HG03378 (cell line): ENCODE results near the gene TMEM196.

Experiments used
- ATAC-seq: cut with Tn5 transposase; IDR thresholded peaks from one replicate; pipeline ENCODE4 v1.9.1; 2021; ENCODE audit warnings: mild to moderate bottlenecking, moderate library complexity; ENCODE audit not compliant: unreplicated experiment

TMEM196 gene

DNA sequence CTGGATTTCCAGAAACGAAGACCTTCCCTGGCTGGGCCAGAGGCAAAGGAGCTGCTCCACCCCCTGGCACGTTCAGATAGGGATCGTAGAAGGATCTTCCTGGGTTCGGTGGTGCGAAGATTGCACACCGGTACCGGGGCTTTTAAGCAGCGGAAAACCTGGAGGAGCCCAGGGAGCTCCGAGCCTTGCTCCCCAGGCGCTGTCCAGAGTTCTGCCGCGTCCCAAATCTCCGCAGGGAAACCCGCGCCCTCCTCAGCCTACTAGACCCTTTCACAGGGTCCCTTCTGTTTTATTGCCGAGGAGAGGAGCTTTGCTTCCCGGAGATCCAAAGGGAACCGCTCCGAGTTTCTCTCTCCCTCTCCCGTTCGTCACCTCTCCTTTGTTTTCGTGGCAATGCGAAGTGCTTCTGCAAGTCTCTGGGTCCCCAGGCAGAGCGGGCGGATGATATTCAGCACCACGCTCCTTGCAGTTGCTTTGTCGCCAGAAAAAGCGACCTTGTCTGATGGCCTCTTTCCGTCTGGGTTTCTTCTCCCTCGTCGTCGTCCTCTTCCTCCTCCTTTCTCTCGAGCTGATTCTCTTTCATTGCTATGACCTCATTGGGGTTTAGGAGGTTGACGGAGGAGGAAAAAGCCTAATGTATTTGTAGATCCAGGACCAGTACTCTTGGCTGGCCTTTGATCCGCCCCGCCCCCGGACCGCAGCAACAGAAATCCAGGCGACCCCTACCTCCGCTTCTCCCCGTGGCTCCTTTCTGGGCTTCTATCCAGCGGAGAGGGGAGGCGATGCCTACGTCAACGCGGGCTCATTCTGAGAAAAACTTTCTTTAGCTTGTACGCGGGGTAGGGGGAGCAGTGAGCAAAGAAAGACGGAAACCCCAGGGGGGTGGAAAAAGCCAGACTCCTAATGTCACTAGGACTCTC lies at the start of gene TMEM196:
TMEM196 (minus strand) TSS at position 777 of the 920 bp plus-strand sequence. CDS start 921 bp downstream, outside the sequence.
- ATAC-seq = no peak

DNA sequence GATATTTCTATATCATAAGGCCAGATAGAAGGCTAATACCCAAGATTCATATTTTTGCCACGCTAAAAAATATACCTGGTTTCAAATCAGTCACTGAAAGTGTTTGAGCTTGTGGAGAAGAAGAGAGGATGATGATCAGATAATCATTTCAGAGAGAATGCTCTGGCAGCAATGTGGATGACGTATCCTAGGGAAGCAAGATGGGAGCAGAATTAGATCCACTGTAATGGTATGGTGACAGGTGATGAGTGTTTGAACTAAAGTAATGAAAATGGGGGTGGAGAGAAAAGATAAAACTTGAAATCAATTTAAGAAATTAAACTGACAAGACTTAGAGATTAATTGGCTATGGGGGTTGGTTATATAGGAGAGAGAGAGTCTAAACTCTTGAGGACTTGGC lies 42.7 kb upstream of the TMEM196 start:
- ATAC-seq = no peak

DNA sequence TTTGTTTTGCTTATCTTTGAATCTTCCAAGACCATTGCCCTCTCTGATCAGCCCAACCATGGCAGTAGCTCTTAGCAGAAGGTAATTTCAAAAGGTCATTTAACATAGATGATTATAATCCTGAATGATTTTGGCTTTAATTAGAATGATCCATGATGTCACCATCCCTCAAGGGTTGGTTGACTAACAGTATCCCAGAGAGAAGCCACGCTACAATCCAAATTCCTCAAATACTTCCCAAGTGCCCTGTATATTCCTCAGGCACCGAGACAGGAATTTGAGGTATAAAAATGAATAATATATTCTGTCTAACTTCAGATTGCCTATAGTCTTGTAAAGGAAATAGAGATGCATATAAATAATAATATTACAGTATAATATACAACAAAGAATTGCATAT lies 42.1 kb upstream of the TMEM196 start:
- no peak for ATAC-seq

DNA sequence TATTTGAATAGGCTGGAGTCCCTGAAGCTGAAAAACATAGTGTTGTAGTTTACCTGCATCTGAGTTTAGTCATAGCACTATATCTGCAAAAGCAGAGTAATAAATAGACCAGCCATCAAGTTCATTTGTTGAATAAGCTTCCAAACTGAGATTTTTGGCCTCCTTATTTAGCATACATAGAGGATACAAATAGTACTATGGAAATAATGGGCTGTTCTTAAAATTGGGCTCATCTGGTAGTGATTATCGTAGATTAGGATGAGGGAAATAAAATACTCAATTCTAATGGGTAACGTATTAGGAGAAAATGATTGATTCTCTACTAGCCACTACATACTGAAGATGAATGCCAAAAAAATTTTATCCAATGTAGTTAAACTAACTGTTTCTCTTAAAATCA lies 41.4 kb upstream of the TMEM196 start:
- no peak for ATAC-seq

DNA sequence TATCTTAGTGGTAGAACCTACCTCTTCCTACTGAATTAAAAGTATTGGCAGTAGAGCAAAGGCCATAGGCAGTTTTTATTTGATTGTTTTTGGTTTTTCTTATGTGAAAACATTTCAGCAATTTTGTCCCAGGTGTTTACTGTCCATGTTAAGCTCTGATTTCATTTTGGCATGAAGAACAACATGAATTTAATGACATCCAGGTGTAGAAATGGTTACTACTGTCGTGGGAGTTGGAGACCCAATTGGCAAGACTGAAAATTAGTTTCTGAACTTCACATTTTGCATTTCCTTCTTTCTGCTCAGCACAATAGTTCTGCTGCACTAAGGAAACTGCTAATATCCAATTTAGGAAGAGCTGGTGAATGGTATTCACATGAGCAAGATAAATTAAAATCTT lies 38.0 kb upstream of the TMEM196 start:
- no peak for ATAC-seq

DNA sequence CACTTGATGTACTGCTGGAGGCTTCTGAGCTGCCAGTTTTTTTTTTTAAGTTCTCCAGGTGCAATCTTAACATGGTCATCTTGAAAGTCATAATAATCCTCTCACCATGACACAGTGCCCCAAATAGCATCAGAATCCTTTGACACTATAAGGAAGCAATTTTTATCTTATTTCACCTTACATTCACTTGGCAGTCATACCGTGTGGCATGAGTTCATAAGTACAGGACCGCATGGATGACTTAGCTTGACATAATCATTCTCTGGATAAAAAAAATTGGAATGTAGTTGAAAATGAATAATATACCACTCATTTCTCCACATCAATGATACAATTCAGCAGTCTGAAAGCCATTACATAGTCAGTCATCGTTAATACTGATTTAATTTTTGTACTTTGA lies 25.6 kb upstream of the TMEM196 start:
- no peak for ATAC-seq

DNA sequence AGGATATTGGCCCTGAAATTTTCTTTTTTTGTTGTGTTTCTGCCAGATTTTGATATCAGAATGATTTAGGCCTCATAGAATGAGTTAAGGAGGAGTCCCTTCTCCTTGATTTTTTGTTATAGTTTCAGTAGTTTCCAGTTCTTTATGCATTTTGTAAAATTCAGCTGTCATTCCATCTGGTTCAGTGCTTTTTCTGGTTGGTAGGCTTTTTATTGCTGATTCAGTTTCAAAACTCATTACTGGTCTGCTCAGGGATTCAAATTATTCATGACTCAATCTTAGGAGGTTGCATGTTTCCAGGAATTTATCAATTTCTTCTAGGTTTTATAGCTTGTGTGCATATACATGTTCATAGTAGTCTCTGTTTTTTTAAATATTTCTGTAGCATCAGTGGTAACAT lies 10.1 kb upstream of the TMEM196 start:
- ATAC-seq = no peak

DNA sequence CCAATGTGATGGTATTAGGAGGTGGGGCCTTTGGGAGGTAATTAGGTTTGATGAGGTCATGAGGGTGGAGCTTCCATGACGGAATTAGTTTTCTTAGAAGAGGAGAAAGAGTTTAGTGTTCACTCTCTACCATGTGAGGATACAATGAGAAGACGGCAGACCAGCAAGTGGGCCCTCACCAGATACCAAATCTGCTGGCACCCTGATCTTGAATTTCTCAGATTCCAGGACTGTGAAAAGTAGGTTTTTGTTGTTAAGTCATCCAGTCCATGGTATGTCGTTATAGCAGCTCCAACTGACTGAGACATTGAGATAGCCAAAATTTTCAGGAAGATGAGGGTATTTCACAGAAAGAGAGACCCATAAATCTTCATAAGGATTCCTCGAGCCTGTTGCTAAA lies 3.6 kb upstream of the TMEM196 start:
- no peak for ATAC-seq

DNA sequence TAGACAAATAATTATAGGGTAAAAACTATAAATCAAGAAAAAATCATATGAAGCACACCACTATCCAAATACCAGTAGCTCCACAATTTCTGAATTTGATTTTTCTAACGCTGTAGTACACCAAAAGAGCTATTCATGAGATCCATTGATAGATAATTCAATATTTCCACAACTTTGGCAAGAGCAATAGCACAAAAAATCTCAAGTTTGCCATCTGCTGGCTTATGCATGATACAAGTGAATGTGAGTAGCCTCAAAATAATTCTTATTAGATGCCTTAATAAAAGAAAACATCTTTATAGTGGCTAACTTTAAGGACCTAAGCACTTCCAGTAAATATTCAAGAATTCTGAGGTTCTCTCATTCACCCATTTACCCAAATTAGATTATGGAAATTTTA lies 2.2 kb upstream of the TMEM196 start:
- no peak for ATAC-seq

DNA sequence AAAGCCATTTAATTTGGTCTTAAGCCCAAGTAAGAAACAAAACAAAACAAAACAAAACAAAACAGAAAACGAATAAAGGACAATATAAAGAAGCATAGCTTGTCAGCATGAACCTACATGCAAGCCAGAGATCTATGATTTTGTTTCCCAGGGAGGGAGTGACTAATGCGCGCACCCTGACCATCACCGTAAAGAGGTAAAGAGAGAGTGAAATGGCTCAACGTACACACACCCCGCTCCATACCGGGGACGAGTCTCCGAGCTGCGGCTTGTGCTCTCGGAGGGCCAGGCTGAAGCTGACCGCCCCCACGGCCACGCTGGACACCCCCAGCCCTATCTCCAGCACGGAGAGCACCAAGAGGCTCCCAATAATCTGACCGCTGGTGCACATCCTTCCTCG lies 1.1 kb downstream of the TMEM196 start:
- ATAC-seq = no peak

DNA sequence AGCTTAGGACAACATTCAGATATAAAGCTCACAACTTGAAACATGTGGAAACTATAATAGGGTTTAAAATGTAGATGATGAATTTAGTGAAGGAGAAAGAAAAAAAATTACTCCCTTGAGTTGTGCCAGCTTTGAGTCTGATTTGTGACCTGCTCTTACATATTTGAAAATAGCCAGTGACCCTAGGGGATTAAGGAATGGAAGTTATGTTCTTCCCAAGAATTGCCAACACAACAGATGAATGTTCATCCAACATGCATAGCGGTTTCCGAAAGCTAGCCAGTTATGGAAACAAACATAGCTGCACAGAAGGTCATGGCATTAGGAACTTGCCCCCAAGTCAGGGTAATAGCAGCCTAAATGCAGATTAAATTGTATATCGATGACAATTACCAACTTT lies 10.8 kb downstream of the TMEM196 start:
- no peak for ATAC-seq

DNA sequence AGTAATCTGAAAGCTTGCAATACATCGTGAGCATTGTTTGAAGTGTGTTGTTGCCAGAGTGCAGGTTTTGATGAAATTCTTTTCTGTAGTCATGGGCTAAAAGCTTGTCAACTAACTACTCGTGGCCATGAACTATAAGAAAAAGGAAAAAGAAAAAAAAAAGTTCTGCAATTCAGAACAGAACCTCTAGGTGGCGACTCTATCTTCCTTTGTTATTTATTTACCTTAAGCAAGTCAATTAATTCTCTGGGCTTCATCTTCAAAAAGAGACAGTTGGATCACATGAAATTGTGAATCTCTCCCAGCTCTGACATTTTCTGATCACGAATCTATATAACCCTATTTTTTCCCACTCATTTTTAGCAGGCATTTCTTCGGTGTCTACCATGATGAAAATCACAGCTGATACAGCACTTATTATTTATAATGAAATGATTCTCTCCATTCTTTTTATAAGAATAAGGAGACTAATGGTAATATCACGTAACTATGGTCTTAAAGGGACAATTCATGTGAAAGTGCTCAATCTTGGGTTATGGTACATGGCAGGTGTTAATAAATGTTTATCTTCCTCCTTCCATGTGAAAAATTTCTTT lies 18.8 kb downstream of the TMEM196 start:
- no peak for ATAC-seq

DNA sequence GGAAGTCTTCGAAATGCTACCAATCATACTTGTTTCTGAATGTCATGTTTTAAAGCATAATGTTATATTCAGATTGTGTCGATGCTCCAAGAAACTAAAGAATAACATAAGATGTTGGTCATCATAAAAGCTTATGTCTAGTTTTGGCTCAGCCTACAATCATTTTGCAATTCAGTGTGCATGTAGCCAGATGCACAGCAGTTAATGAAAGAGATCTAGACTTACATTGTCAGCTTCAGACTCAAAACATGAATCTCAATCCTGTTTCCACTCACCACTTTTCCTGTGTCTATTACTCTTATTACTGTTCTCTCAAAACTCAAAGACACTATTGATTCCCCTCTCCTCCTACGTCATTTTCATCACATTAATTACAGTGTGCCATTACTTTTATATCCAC lies 21.4 kb downstream of the TMEM196 start:
- ATAC-seq = no peak

DNA sequence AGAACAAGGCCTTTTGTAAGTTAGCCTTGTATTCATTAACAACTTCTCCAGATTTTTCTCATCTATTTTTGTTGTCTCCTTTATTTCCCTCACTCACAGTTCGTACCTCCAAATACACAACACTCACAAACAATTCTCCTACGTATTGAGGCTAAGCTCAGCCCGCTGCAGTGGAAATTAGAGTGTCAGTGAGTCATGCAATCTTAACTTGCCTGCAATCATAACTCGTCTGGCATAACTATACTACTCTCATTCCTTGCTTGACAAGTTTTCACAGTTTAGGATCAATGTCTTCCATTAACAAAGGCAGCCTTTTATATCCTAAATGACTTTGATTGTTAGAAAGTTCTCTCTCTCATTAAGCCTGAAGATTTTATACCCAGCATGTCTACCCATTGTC lies 23.8 kb downstream of the TMEM196 start:
- ATAC-seq = no peak

DNA sequence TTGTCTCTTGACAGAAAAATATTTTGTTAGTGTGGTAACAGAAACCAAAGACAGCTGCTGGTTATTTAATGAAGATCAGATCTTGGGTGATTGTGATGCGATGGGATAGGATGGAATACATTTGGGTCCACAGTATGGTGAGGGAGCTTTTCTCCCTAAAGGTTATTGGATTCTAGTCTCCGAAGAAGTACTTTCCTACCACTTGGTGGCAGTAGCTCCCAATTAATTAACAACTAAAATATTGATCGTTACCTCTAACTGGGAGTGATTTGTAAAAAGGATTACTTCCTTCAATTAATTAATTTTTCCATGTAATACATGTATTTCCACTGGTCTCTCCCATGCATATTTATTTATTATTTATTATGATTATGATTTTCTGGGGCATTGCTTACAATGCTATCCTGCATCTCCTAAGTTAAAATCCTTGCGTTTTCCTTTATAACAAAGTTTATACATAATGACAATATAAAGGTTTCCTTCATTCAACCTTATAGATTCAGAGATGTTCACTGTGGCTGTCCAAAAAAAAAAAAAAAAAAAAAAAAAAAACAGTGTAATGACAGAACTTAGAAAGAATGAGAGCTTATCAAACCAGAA lies 25.6 kb downstream of the TMEM196 start:
- no peak for ATAC-seq

DNA sequence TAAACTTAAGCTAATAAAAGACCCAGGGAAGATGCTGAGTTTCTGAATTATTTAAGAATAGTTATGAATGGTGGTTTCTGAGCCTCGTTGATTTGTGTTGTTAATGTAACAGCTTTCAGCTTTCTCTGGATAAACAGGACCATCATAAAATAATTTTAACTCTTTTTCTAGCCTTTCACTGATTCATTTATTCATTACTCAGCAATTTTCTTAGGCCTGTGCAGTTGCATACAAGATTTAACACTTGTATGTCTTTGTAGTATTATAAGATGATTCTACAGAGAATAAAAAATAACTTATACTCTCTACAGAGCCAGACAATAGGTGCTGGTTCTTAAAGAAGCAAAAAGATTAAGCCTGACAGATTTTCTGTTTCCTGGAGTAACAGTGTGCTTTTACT lies 29.3 kb downstream of the TMEM196 start:
- no peak for ATAC-seq

DNA sequence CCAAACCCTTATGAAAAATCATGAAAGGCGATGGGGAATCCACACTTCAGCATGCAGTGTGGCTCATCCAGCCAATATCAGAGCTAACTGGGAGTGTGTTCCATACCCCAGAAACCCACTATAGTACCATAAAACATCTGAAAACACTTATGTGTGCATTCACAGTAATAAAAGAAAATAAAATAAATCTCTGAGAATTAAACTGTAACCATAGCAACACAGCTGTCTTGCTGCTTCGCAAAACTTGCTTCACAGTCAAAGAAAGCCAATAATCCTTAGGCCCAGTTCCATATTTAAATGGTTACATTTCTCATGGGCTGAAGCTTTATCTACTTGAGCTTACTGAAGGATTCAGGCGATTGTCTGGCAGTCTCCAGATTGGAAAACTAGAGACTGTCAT lies 44.7 kb downstream of the TMEM196 start:
- no peak for ATAC-seq

DNA sequence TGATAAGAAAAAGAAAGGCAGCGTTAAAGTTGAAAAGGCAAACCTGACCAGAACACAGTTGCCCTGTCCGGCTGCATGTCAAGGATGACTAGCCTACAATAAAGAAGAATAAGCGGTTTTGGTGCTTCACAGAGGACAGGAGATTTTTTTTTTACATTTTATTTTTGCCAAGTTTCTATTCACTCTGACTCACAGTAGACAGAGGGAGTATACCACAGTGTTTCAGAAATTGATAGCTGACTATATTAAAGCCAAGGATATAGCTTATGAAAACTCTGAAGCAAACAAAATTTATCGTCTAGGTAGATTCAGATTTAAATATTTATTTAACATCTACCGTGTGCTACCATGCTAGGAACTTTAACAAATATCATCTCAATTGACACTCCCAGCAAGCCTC lies 47.6 kb downstream of the TMEM196 start:
- ATAC-seq = no peak

DNA sequence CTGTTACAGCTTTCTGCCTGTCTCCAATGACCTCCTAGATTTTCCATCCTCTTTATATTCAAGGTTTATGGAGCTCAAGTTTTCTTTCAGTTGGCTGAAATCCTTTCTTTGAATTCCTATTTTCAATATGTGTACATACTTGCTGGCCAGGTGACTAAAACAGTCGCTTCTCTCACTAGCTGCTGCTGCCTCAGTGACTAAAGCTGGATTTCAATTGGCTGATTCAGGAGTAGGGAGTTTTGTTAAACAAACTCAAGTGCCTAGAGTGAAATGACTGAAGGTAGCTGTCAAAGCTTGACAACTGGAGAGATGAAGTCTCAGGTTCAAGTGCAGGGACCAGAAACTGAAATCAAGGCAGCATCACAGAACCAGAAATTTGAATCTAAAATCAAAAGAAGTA lies 57.9 kb downstream of the TMEM196 start:
- ATAC-seq = no peak

DNA sequence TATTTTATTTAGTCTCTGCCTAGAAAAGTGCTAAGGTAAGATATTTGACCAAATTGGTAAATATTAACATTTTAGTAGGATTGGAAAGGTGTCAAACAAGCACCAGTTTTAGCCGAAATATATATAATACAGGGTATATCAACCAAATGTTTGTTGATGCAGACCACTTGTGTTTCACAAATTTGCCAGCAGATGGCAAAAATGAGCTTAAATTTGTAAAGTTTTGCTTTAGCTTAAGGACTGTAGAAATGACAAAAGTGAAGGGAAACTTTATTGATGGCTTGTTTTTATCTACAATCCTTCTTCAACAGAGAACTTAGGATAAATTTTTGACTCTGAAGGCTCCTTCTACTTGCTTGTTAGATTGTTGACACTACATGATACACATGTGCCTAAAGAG lies 59.7 kb downstream of the TMEM196 start:
- ATAC-seq = peak; percentile 29

DNA sequence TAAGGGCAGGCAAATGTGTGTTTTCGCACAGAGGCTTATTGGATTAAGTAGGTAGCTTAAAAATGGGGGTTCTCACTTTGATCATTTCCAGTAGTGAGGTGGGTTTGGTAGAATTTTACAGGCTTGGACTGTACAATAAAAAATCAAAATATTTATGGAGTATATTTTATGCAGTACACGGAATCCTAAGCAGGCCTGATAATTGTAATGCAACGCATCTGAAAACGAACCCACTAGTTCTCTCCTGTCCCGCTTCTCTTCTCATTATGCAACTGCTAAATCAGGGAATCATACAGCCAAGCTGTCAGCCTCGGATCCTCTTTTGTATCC lies 64.2 kb downstream of the TMEM196 start:
- ATAC-seq = no peak
